ENCODE results near the gene TBC1D17.
A peak's percentile ranks its signal among the peaks of the same experiment; 100 is the strongest.

Gene TBC1D17

DNA sequence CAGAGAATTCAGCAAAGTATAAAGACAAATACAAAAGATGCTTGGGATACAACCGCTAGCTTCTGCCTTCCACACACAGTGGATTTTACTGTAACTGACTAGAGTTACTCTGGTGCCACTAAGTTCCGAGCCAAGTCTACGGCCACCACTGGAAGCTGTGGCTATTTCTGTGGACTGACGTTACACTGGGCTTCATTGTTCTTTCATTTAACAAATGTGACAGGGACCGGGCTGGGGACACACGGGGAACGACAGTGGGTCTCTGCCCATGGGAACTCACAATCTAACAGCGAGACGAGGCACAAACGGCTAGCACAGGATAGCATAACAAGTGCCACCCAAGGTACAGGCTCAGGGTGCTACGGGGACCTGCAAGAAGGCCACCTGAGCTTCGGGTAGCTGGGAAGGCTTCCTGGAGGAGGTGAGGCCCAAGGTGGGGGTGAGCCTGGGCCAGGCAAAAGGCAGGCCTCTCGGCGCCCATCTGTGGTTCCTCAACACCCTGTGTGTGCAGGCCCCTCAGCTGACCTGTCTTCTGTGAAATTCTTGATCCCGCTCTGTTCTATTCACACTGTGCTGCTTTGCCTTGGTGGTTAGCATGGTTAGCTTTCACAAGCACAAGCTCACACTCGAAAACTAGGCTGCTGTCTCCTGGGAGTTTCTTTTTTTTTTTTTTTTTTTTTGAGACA, 29.5 kb downstream of the TBC1D17 start:
- DNase-seq = no peak
- no peaks in the 10 kb centered on the region for H3K9me3 ChIP-seq (ENCODE audit: control extremely low read depth in 1 of 5, control insufficient read depth in 4 of 5, insufficient read depth in 2 of 5, low read depth in 1 of 5, low read length in 4 of 5)
- CTCF ChIA-PET = interaction anchor here (1.0 kb wide), 1 partner anchor 10 kb away, joined by 3 read pairs; no protein-coding TSS in a partner anchor
- POLR2A ChIA-PET = interaction anchor here (0.6 kb wide), 1 partner anchor 30 kb away, joined by 3 read pairs; the partner anchor contains the start of gene AKT1S1
- peaks cover 3 to 53% (median 33%) of the 10 kb centered on the region in 4 experiments for H3K36me3 ChIP-seq (ENCODE audit: control insufficient read depth in 4 of 4, insufficient read depth in 4 of 4, low read length in 3 of 4)
- no peak overlapping the region for H3K27ac ChIP-seq (ENCODE audit: insufficient read depth in 1 of 2, low read depth in 1 of 2, low read length in 2 of 2, poor library complexity in 1 of 2, severe bottlenecking in 2 of 2)
- no peak overlapping the region for H3K4me3 ChIP-seq (ENCODE audit: control insufficient read depth in 1 of 7, extremely low read depth in 1 of 7, insufficient read depth in 4 of 7, low read depth in 2 of 7, low read length in 6 of 7)
- peaks cover 12 to 29% (median 16%) of the 10 kb centered on the region in 4 experiments for H3K4me1 ChIP-seq (ENCODE audit: control extremely low read depth in 1 of 4, control insufficient read depth in 4 of 4, insufficient read depth in 4 of 4, low read length in 3 of 4)
- H3K27me3 ChIP-seq (replicated peaks in 2 of 5; ENCODE audit: control insufficient read depth in 4 of 5, insufficient read depth in 5 of 5, low read length in 4 of 5) = no peaks in the 10 kb centered on the region
- WGBS (ENCODE audit: insufficient coverage) = 98% methylated on average over 14 of the region's 16 CpGs

DNA sequence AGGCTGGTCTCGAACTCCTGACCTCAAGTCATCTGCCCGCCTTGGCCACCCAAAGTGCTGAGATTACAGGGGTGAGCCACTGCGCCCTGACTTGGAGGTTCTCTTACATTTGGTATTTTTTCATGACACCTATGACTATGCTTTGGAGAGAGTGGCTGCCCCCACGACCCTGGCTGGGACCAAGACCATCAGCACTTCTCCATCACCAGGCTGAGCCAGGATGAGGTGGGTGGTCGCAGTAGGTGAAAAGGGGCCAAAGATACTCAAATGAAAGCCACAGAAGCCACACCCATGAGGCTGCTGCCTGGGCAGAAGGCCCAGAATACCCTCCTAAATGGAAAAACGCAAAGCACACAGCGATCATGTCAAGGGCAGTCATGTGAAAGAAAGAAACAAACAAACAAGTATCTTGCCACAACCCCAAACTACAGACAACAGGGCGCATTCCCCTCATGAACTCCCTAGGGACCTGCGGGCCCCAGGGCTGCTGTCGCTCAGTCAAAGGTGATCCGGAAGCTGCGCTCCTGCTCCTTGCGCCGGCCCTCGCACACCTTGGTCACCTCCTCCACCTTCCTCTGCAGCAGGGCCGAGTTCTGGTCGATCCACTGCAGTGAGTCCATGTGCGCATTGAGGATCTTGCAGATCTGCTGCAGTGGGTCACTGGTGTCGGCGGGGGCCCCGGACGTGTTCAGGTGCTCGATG, 30.4 kb downstream of the TBC1D17 start:
- H3K27me3 ChIP-seq (replicated peaks in 2 of 5; ENCODE audit: control insufficient read depth in 4 of 5, insufficient read depth in 5 of 5, low read length in 4 of 5) = no peaks in the 10 kb centered on the region
- no peak for DNase-seq
- no peak overlapping the region for H3K27ac ChIP-seq (ENCODE audit: insufficient read depth in 1 of 2, low read depth in 1 of 2, low read length in 2 of 2, poor library complexity in 1 of 2, severe bottlenecking in 2 of 2)
- CTCF ChIA-PET = interaction anchor here (1.0 to 2.2 kb wide), 3 partner anchors 9 to 20 kb away, joined by 3 to 6 read pairs (median 4); partner anchors contain the start of gene ATF5
- POLR2A ChIA-PET = interaction anchor here (0.9 kb wide), 1 partner anchor 10 kb away, joined by 3 read pairs; no protein-coding TSS in a partner anchor
- WGBS (ENCODE audit: insufficient coverage) = 98% methylated on average over 22 of the region's 23 CpGs
- no peak overlapping the region for H3K4me3 ChIP-seq (ENCODE audit: control insufficient read depth in 1 of 7, extremely low read depth in 1 of 7, insufficient read depth in 4 of 7, low read depth in 2 of 7, low read length in 6 of 7)
- no peaks in the 10 kb centered on the region for H3K9me3 ChIP-seq (ENCODE audit: control extremely low read depth in 1 of 5, control insufficient read depth in 4 of 5, insufficient read depth in 2 of 5, low read depth in 1 of 5, low read length in 4 of 5)
- peaks cover 3 to 60% (median 37%) of the 10 kb centered on the region in 4 experiments for H3K36me3 ChIP-seq (ENCODE audit: control insufficient read depth in 4 of 4, insufficient read depth in 4 of 4, low read length in 3 of 4)
- peaks cover 12 to 34% (median 18%) of the 10 kb centered on the region in 4 experiments for H3K4me1 ChIP-seq (ENCODE audit: control extremely low read depth in 1 of 4, control insufficient read depth in 4 of 4, insufficient read depth in 4 of 4, low read length in 3 of 4)

DNA sequence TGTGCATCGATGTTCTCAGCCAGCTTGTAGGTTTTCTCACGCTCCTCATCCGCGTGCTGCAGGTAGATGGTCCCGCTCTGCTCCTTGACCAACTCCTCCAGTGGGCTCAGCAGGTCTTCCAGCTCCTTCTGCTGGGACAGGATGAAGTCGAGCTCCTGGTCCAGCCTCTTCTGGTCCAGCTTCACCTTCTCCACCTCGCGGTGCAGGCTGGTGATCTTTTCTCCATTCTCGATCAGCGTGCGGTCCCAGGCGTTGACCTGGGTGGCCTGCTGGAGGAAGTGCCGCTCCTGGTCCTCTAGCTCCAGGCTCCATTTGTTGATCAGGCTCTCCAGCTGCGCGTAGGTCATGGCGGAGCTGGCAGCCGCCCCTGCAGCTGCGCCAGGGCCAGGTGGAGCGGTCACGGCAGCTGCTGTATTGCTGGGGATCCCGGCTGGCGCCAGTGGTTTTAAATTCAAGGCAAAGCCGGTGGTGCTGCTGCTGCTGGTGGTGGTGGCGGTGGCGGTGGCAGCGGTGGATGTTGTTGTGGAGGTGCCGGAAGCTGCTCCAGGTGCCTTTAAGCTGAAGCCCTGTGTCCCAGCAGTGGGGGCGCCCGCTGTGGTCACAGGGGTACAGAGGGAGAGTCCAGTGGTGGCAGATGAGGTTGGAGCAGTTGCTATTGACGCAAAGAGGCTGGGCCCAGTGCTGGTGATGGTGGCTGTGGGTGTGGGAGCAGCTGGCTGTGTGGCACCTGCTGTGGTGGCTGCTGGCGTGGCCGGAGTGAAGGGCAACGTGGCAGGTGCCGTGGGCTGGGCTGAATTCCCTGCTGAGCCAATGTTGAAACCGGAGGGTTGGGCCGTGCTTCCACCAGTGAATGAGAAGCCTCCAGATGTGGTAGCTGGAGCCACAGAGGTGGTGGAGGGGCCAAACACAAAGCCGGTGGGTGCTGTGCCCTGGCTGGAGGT, 31.2 kb downstream of the TBC1D17 start:
- ChIA-PET CTCF (interaction anchor here (1.2 to 2.2 kb wide), 2 partner anchors 18 to 19 kb away, joined by 4 to 6 read pairs; partner anchors contain the start of gene ATF5), POLR2A (interaction anchor here (0.9 kb wide), 1 partner anchor 11 kb away, joined by 3 read pairs; no protein-coding TSS in a partner anchor)
- Histone ChIP-seq H3K27me3 (replicated peaks in 2 of 5; ENCODE audit: control insufficient read depth in 4 of 5, insufficient read depth in 5 of 5, low read length in 4 of 5) (no peaks in the 10 kb centered on the region), H3K36me3 (ENCODE audit: control insufficient read depth in 4 of 4, insufficient read depth in 4 of 4, low read length in 3 of 4) (peaks cover 5 to 68% (median 44%) of the 10 kb centered on the region in 4 experiments), H3K4me3 (ENCODE audit: control insufficient read depth in 1 of 7, extremely low read depth in 1 of 7, insufficient read depth in 4 of 7, low read depth in 2 of 7, low read length in 6 of 7) (no peak overlapping the region), H3K27ac (ENCODE audit: insufficient read depth in 1 of 2, low read depth in 1 of 2, low read length in 2 of 2, poor library complexity in 1 of 2, severe bottlenecking in 2 of 2) (no peak overlapping the region), H3K9me3 (ENCODE audit: control extremely low read depth in 1 of 5, control insufficient read depth in 4 of 5, insufficient read depth in 2 of 5, low read depth in 1 of 5, low read length in 4 of 5) (no peaks in the 10 kb centered on the region), H3K4me1 (ENCODE audit: control extremely low read depth in 1 of 4, control insufficient read depth in 4 of 4, insufficient read depth in 4 of 4, low read length in 3 of 4) (peaks cover 12 to 34% (median 18%) of the 10 kb centered on the region in 4 experiments)
- no peak for DNase-seq
- 98% methylated on average over 29 of the region's 37 CpGs for WGBS (ENCODE audit: insufficient coverage)

DNA sequence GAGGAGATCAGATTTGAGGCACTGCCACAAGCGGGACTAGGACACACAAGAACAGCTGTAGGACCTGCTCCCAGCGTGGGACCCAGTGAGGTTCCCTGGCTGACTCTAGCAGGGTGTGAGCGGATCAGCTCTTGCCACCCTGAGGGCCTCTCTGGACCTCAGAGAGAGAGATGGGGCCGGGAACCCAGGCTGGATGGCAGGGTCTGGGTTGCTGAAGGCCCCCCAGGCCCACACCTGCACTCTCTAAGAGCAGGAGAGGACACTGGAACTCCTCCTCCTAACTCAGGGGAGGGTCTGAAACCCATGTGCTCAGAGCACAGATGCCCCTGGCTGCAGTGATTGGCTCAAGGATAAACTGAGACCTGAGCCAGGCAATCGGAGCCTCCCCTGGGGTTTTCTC, 32.7 kb downstream of the TBC1D17 start:
- Histone ChIP-seq H3K4me1 (ENCODE audit: control extremely low read depth in 1 of 4, control insufficient read depth in 4 of 4, insufficient read depth in 4 of 4, low read length in 3 of 4) (peaks cover 11 to 29% (median 14%) of the 10 kb centered on the region in 4 experiments), H3K27me3 (replicated peaks in 2 of 5; ENCODE audit: control insufficient read depth in 4 of 5, insufficient read depth in 5 of 5, low read length in 4 of 5) (no peaks in the 10 kb centered on the region), H3K9me3 (ENCODE audit: control extremely low read depth in 1 of 5, control insufficient read depth in 4 of 5, insufficient read depth in 2 of 5, low read depth in 1 of 5, low read length in 4 of 5) (no peaks in the 10 kb centered on the region), H3K36me3 (ENCODE audit: control insufficient read depth in 4 of 4, insufficient read depth in 4 of 4, low read length in 3 of 4) (peaks cover 13 to 80% (median 52%) of the 10 kb centered on the region in 4 experiments), H3K27ac (ENCODE audit: insufficient read depth in 1 of 2, low read depth in 1 of 2, low read length in 2 of 2, poor library complexity in 1 of 2, severe bottlenecking in 2 of 2) (no peak overlapping the region), H3K4me3 (ENCODE audit: control insufficient read depth in 1 of 7, extremely low read depth in 1 of 7, insufficient read depth in 4 of 7, low read depth in 2 of 7, low read length in 6 of 7) (no peak overlapping the region)
- 97% methylated on average over 4 of the region's 5 CpGs for WGBS (ENCODE audit: insufficient coverage)
- POLR2A ChIA-PET = no interaction called here
- CTCF ChIA-PET = no interaction called here
- DNase-seq = no peak

DNA sequence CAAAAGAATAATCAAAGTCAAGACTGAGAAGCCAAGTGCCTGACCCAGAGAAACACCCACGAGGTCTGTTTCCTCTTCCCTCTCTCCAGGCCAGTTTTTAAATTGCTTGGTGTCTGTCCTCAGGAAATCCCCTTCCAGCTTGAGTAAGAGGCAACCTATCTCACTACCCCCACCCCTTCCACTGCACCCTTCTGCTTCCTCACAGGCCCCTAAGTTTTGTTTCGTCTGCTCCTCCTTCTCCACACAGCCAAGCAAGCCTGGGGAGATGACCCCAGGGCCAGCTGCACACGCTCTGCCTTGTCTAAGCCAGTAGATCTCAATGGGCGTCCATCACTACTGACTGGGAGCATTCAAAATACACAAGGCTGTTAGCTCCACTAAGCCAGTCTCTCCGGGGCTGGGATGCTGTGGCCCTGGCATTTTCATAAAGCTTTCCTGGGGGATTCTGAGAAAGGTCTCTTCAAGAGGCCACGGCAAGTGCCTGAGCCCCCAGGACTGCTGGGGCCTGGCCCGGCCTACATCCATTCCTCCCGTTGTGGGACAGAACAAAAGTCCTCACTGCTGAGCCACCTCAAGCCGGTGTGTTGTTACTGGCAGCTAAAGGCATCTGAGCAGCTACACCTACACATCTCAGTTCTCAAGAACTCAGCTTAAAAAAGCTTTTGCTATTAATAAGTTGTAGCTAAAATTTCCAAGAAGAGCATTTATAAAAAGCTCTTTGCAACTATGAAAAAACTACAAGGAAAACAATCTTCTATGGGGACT, 34.1 kb downstream of the TBC1D17 start:
- Histone ChIP-seq H3K4me3 (ENCODE audit: control insufficient read depth in 1 of 7, extremely low read depth in 1 of 7, insufficient read depth in 4 of 7, low read depth in 2 of 7, low read length in 6 of 7) (no peak overlapping the region), H3K27ac (ENCODE audit: insufficient read depth in 1 of 2, low read depth in 1 of 2, low read length in 2 of 2, poor library complexity in 1 of 2, severe bottlenecking in 2 of 2) (peak overlapping the region in 1 of 2 experiments; percentile 52), H3K9me3 (ENCODE audit: control extremely low read depth in 1 of 5, control insufficient read depth in 4 of 5, insufficient read depth in 2 of 5, low read depth in 1 of 5, low read length in 4 of 5) (no peaks in the 10 kb centered on the region), H3K27me3 (replicated peaks in 2 of 5; ENCODE audit: control insufficient read depth in 4 of 5, insufficient read depth in 5 of 5, low read length in 4 of 5) (no peaks in the 10 kb centered on the region), H3K4me1 (ENCODE audit: control extremely low read depth in 1 of 4, control insufficient read depth in 4 of 4, insufficient read depth in 4 of 4, low read length in 3 of 4) (peaks cover 9 to 26% (median 14%) of the 10 kb centered on the region in 4 experiments), H3K36me3 (ENCODE audit: control insufficient read depth in 4 of 4, insufficient read depth in 4 of 4, low read length in 3 of 4) (peaks cover 19 to 85% (median 56%) of the 10 kb centered on the region in 4 experiments)
- POLR2A ChIA-PET = interaction anchor here (0.8 to 1.8 kb wide), 4 partner anchors 14 to 34 kb away, joined by 3 to 8 read pairs (median 5); partner anchors contain the start of genes AKT1S1, IL4I1, NUP62 and TBC1D17
- DNase-seq = peak; percentile 32 to 83 (median 83)
- CTCF ChIA-PET = interaction anchor here (0.9 to 1.4 kb wide), 2 partner anchors 12 to 18 kb away, joined by 3 to 6 read pairs; no protein-coding TSS in a partner anchor
- 53% methylated on average over 7 of the region's 9 CpGs for WGBS (ENCODE audit: insufficient coverage)
